Measurements from ENCODE around the gene TMEM87A.
"Not testable (repeated sequence)": the region's sequence is repeated elsewhere in the genome, so short reads cannot be mapped to it uniquely, and the experiment has no call there.

Gene TMEM87A

DNA sequence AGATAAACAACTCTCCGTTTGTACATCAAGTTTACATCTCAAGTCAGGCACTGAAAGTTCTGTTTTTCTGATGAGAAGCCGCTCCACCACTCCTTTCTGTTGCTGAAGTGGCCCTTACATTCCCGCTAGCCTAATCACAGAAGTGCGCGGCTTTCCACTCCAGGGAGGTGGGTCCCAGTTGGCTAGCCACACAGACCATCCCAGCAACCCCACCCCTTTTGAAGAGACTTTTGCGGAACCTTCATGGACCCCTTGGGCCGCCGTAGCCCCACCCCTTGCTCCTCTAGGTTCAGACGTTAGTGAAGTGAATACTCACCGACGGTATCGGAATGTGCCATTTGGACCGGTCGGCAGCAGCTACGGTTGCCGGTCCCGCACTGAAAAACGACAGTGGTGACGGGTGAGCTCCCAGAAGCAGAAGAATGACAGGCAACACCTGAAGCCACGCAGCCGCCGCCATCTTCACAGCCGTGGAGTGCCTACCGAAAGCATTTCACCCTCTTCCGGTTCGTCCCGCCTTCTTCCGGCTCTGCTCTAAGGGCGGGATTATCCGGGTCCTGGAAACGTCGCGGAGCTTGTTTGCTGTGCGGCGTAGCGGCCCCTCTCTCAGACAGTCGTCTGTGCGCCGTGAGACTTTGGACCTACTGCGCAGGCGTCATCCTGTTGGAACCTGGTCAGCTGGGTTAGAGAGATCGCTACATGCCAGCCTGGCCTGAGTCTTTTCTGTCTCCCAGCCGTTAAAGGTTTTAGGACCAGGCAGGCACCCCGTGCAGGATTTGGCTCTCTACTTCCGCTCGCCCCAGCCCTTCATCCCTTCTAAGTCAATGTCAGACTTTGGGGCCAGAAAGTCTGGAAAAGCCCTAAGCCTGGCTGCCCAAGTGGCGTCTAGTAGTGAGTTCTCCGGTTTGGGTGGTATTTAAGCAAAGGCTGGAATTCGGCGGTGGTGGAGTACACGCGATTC lies at the start of gene TMEM87A, which contains the start of gene GANC:
Gene TMEM87A, minus strand, starts transcription at position 495 of the 961 bp plus-strand sequence. Its CDS starts 35 bp downstream, at position 460.
Gene GANC, plus strand, starts transcription at position 263 of the 961 bp plus-strand sequence. CDS start 1,281 bp downstream, outside the sequence.
- DNase-seq (ENCODE audit: low read depth): peak; percentile 96

DNA sequence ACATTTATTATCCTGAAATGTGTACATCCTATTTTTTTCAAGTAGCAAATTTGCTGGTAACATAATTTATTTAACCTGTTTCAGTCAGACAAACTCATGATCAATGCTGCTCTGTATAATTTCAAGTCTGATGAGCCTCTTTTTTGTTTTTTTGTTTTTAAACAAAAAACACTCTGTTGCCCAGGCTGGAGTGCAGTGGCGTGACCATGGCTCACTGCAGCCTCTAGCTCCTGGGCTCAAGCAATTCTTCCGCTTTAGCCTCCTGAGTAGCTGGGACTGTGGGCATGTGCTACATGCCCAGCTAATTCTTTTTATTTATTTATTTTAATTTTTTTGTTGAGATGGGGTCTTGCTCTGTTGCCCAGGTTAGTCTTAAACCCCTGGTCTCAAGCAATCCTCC lies 46.0 kb upstream of the TMEM87A start:
- DNase-seq (ENCODE audit: low read depth): no peak

- DNase-seq (ENCODE audit: low read depth): not testable (repeated sequence)
Measured at GRCh38 chr15:42316282-42316805, 43.1 kb upstream of the TMEM87A start.

- DNase-seq (ENCODE audit: low read depth): no peak
Measured at GRCh38 chr15:42315521-42315920, 42.3 kb upstream of the TMEM87A start.

DNA sequence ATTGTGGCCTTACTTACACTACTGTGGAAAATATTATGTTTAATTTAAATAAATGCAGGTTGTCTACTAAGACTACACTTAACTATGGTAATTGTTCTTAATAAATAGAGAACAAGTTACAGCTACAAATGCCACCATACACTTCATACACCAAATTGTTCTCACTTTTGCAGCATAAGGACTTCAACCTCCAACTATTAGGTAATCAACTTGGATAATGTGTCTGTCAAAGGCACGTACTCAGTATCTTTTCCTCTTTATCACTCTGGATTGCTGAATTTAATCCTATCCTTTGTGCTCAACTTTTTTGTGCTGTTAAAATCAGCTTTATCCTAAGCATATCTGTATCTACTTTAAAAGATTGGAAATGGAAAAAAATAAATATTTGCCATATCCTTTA lies 41.6 kb upstream of the TMEM87A start:
- no peak for DNase-seq (ENCODE audit: low read depth)

DNA sequence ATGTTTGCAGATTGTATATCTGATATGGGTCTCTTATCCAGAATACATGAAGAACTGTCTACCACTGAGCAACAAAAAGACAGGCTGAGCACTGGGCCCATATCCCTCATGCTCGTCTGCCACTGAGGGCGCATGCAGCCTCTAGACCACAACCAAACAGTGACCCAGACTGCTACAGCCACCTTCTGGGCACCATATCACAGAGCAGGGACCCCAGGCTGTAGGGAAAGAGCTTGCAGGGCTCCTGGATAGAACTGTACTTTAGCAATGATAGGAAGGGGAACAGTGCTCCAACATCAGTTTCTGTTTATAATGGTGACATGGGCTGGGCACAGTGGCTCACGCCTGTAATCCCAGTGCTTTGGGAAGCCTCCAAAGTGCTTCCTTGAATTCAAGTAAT lies 40.2 kb upstream of the TMEM87A start:
- DNase-seq (ENCODE audit: low read depth): no peak

GRCh38 chr15:42306681-42307080 lies 33.4 kb upstream of the TMEM87A start:
- DNase-seq (ENCODE audit: low read depth): no peak

DNA sequence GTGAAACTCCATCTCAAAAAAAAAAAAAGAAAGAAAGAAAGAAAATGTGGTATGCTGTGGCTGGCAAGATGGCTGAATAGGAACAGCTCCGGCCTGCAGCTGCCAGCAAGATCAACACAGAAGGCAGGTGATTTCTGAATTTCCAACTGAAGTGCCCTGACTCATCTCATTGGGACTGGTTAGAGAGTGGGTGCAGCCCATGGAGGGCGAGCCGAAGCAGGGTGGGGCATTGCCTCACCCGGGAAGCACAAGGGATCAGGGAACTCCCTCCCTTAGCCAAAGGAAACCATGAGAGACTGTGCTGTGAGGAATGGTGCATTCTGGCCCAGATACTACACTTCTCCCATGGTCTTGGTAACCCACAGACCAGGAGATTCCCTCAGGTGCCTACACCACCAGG lies 27.8 kb upstream of the TMEM87A start:
- not testable (repeated sequence) for DNase-seq (ENCODE audit: low read depth)

DNA sequence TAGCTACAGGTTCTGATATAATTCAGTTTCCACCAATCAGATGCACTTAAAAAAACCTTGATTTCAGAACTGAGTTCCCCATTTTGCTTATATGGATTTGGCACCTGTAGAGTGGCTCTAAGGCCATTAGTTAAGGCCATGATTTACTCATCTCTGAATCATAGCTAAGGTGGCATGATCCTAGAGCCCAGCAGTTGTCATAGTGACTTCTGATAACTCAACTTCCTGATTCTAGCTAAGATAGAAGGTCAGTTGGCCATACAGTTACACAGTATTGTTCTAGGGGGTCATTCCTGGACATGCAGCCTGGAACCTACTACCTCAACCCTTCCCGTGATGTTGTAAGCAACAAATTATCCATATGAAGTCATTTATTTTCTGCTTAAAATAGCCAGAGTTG lies 15.9 kb upstream of the TMEM87A start:
- no peak for DNase-seq (ENCODE audit: low read depth)

DNA sequence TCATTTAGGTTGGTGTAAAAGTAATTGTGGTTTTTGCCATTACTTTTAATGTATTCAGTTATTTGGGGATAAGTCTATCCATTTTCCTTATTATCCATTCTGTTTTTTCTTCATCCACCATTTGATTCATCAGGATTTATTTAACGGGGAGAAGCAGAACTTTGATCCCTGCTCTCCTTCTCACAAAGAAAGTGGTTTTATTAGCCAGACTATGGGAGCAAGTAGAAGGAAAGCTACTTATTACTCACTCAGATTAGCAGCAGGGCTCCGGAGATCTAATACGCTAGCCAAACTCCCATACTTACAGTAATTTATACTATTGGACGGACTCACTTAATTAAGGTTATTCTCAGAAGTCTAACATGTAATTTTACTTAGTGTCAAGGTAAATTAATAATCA lies 14.7 kb upstream of the TMEM87A start:
- no peak for DNase-seq (ENCODE audit: low read depth)

- DNase-seq (ENCODE audit: low read depth): no peak
Measured at GRCh38 chr15:42286445-42287029, 13.3 kb upstream of the TMEM87A start.

- DNase-seq (ENCODE audit: low read depth): no peak
Measured at GRCh38 chr15:42285034-42285433, 11.8 kb upstream of the TMEM87A start.

DNA sequence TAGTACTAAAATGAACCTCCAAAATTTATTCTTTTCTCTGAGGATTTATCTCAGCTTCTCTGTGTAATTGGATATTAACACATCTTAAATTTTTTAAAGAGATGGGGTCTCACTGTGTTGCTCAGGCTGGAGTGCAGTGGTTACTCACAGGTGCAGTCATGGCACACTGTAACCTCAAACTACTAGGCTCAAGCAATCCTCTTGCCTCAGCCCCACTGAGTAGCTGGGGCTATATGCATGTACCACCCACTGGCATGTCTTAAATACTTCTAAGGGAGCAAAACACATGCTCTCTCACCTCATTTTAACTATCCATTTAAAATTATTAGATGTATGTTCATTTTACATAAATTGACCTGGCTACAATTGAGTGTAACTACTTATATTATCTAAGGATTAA lies 11.3 kb upstream of the TMEM87A start:
- DNase-seq (ENCODE audit: low read depth): no peak

DNA sequence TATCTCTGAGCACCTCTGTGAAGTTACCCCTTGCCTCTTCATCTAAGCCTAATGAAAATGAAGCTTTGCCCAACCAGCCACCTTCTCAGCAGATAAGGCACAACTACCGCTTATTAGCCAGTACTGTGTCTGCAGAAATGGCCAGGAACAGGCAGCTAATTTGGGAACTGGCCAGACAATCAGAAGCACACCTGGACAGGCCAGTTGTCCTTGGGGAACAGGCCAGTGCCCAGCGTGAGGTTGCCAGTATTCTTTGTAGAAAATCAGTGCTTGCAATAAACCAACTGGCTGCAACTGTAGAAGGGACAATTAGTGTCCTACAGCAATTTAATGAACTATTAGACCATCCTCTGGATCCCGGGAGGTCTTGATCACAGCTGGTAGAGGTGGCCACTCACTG lies 10.4 kb upstream of the TMEM87A start:
- DNase-seq (ENCODE audit: low read depth): no peak

- DNase-seq (ENCODE audit: low read depth): no peak
Measured at GRCh38 chr15:42282926-42283325, 9.7 kb upstream of the TMEM87A start.

DNA sequence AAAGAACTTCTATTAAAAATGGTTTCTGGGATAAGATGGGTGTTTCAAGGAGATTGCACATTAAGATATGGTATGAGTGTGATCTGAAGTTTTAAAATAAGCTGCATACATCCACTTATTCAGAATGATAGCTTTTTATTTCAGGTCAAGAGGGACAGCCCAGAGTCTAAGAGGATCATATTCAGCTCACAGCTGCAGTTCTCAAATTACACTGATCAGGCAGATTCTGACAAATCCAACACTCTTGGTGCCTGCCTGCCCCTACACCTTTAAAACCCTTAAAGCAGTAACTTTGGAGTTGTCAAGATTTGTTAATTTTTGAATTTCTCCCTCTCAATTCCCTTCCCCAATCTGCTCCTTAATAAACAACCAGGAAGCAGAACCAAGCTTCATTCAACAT lies 9.1 kb upstream of the TMEM87A start:
- DNase-seq (ENCODE audit: low read depth): no peak

DNA sequence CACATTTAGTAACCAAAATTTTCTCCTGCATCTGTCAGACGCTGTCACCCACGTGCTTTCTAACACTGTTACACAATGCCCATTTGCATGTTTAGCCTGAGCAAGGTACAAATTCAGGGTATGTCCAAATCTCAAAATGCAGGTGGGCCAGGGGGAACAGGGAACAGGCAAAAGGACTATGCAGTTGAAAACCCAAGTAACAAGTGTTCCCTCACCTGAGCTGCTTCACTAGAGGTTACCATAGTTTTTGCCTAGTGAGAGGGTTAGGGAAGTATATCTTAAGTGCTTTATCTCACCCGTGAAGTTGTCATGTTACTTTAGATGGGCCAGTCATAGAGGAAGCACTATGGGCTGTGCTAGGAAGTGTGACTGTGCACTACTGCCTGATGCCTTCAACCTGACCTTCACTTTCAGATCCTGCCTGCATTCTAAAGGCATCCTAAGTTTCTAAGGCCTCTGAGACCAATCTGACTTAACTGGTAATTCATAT lies 6.0 kb upstream of the TMEM87A start:
- no peak for DNase-seq (ENCODE audit: low read depth)

GRCh38 chr15:42276762-42277161 lies 3.5 kb upstream of the TMEM87A start:
- no peak for DNase-seq (ENCODE audit: low read depth)

DNA sequence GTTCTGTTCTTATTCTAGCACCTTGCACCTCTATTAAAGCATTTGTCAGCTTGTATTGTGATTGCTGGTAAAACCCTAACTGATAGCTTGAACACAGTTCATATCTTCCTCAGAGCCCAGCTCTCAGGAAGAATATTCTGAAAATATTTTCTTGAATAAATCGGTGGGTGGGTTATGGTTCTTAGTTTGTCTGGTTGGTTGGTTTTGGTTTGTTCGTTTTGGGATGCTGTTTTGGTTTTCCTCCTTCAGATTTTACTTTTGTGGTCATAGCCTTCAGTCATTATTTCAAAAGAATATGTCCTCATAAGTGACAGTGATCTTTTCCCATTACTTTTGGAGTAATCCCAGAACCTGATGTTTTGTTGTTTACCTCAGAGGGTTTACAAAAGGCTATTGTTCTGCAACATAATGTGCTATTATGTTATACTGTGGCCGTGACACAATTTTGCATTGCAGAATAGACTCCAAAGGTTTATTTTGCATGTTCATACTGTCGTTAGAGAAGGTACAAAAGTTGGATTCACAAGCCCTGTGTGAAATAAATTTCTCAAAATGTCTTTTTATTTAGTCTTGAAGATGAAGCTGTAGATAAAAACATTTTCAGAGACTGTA lies 2.7 kb upstream of the TMEM87A start:
- DNase-seq (ENCODE audit: low read depth): no peak

GRCh38 chr15:42274702-42274989 lies 1.4 kb upstream of the TMEM87A start:
- DNase-seq (ENCODE audit: low read depth): no peak

DNA sequence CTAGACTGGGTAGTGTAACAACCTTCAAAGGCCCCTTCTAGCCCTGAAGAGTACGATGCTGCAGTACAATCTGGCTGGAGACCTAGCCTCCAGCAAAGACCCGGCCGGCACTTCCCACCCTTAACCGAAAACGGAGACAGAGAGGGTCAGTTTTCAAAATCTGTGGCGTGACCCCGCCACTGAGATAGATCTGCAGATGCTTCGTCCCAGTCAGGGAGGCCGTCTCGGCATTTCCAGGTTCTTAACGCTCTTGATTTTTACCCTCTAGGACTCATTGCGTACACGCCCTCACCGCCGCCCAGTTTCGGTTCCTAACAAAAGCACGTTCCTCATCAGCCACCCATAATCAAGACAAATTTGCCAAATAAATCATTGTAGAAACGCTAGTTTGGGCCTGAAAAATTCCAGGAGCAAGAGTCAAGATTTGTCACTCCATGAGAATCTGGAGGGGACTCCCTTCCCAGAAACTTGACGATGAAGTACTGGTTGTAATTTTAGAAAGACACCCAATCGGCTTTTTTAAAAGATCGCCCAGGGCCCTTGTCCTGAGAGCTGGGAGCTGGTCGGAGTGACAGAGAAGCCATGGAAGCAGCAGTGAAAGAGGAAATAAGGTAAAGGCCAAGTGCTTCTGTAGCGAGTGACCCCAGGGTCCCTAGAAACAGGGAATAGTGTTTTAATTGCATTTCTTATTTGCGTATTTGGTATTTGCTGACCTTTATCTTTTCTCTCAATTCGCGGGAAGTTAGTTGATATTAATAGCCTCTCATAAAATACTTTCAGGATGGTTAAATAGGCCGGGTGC lies 868 bp upstream of the TMEM87A start:
- peak; percentile 48 for DNase-seq (ENCODE audit: low read depth)

DNA sequence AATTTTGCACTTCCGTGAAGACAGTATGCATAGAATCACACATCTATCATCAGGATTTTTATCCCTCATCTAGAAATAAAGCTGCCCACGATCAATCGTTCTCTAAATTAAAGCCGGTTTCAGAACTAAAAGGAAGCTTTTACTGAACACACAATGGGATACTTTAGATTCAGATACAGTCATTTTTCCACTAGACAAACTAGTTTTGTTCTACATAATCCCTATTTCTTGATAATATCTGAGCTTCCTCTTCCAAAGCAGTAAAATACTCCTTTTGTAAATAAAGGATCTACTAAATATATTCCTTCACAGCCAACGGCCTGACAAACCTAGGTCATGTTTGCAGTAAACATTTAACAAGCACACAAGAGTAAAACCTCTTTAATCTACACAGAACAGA lies 2.2 kb downstream of the TMEM87A start:
- DNase-seq (ENCODE audit: low read depth): no peak

All from HS-5 (cell line).